GM18498 (cell line): Measurements from ENCODE around the gene MRPL39.
A peak's percentile ranks its signal among the peaks of the same experiment; 100 is the strongest.
"Not testable (repeated sequence)": the region's sequence is repeated elsewhere in the genome, so short reads cannot be mapped to it uniquely, and the experiment has no call there.

ENCODE experiments used
- ATAC-seq: cut with Tn5 transposase; IDR thresholded peaks from one replicate; pipeline ENCODE4 v1.9.1; 2021; ENCODE audit warnings: mild to moderate bottlenecking, moderate library complexity; ENCODE audit not compliant: unreplicated experiment

MRPL39 gene

GRCh38 chr21:25607151-25608043, at the start of gene MRPL39:
TSS of gene MRPL39 (minus strand) at chr21:25607481. CDS start at chr21:25607475, 6 bp downstream.
- ATAC-seq, result peak; percentile 95

GRCh38 chr21:25656412-25656811, 49.1 kb upstream of the MRPL39 start:
- ATAC-seq, result no peak

- no peak for ATAC-seq
Observed at GRCh38 chr21:25649146-25649545, 41.9 kb upstream of the MRPL39 start.

DNA sequence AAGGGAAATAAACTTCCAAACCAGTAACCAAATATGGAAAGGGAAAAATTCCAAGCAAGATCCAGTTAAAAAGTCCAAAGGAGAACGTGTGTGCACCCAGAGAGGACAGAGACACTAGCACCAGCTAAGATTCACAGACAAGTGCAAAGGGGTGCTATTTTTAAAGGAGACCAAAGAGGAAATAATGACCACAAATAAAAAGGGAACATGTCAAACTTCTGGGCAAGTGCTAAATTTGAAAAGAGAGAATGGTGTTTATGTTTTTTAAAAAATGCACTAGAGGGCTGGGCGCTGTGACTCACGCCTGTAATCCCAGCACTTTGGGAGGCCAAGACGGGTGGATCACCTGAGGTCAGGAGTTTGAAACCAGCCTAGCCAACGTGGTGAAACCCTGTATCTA, 40.4 kb upstream of the MRPL39 start:
- ATAC-seq, result no peak

GRCh38 chr21:25646474-25646873, 39.2 kb upstream of the MRPL39 start:
- ATAC-seq, result no peak

GRCh38 chr21:25643486-25643885, 36.2 kb upstream of the MRPL39 start:
- no peak for ATAC-seq

DNA sequence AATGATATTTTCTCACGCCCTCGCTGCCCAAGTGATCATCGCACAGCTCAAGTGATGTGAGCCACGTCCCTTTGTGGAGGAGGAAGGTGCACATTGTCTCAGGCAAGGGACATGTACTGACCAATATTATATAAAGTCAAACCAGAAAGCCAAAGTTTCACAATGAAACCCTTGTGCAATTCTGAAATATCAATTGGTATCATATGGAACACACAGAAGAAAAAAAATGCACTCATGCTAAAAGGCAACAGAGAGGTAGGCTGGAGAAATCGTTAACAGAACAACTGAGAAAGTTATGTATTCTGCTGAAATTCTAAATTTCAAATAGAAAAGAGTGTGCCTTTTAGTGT, 33.6 kb upstream of the MRPL39 start:
- ATAC-seq, result no peak

DNA sequence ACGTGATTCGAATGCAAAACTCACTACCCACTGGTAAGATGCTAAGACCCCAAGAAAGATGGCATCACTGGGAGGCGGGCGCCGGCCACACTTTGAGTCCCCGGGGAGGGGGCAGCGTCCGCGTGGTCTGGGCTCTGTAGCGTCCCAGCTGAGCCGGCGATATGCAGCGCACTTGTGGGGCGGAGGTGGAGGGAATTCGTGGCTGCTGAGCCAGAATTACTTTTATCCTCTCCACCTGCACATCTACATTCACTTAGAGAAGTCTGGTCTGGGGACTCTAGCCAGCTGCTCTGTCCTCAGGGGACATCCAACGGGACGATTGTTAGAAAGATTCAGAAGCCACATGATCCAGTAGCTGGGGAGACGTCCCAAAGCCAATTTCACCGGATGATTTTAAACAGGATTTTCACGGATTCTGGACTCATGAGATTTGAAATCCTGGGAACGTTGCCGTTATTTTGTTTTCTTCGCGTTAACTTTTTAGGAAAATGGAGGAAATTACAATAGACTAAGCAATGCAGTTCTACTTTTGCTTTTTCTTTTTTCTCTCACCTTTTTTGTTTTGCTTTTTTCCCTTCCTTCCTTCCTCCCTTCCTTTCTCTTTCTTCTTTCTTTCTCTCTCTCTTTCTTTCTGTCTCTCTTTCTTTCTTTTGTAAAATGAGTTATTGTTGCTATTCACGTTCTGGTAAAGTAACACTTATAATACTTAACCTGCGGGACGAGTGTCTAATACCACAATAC, 33.1 kb upstream of the MRPL39 start:
- peak; percentile 33 for ATAC-seq

DNA sequence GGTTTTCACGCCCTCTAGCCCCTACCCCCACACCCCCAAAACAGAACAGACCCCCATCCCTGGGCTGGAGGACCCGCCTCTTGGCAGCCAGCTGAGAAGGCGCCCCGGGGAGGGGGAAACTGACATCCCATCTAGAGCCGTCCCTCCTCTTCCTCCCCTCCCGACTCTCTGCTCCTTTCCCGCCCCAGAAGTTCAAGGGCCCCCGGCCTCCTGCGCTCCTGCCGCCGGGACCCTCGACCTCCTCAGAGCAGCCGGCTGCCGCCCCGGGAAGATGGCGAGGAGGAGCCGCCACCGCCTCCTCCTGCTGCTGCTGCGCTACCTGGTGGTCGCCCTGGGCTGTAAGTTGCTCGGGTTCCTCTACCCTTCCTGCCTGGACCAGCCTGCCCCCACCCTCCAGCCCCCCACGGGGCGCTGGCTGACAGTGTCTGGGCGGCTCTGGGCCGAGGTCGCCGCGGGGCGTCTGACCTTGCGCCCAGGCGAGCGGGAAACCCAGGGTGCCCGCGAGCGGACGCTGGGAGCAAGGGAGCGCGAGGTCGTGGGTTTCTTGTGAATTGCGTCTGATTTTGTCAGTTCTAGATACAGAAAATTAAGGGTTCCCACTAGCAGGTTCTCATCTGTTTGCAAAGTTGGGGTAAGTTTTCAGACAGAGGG, 32.4 kb upstream of the MRPL39 start:
- ATAC-seq, result peak; percentile 82

- ATAC-seq, result peak; percentile 56
Observed at GRCh38 chr21:25638660-25639550, 31.6 kb upstream of the MRPL39 start, which contains the start of gene JAM2. TSS of gene JAM2 (plus strand) at chr21:25639258. CDS start at chr21:25639822, 564 bp downstream.

DNA sequence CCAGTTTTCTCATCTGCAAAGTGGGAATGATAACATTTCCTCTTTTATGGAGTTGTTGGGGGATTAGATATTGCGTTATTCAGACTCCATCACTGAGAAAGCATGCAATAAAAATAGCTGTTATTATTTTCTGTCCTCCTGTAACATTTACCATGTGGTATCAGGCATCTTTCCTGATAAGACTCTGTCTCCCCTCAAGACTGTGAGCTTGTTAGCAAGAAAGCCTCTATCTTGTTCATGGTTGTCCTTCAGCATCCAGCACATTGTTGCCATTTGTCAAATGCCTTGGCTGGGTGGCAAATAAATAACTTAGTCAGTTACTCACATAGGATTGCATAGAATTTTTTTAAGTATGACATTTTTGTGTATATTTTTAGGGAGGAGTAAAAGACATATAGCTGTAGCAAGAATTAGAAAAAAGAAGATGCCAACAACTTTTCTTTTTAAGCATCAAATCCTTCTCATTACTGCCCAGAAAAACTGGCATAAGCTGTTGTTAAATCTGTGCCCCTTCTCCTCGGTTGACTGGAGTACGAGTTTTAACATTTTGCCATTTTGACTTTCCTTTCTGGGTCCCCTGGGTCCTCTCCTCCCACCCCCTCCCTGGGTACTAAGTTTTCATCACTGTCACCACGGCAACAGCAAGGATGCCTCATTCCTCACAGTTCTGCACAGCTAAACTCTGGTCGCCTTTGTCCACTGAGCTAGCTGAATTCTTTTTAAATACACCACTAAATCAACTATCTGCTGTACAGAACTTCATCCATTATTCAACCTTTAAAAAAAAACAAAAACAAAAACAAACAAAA, 30.8 kb upstream of the MRPL39 start:
- ATAC-seq, result no peak

DNA sequence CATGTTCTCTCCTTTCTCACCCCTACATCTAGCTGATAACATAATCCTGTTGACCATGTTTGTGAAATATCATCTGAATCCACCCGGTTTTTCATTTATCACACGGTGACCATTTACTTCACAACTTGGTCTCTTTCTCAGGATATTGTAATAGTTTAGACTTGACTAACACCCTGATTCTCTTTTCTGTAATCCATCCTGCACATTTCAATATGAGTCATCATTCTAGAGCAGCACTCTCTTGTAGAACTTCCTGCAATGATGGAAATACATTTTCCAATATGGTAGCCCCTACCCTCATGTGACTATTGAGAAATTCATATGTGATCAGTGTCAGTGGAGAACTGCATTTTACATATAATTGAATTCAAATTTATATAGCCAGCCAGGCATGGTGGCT, 29.4 kb upstream of the MRPL39 start:
- no peak for ATAC-seq

GRCh38 chr21:25635310-25635709, 28.0 kb upstream of the MRPL39 start:
- ATAC-seq, result no peak

GRCh38 chr21:25632296-25632695, 25.0 kb upstream of the MRPL39 start:
- ATAC-seq, result no peak

DNA sequence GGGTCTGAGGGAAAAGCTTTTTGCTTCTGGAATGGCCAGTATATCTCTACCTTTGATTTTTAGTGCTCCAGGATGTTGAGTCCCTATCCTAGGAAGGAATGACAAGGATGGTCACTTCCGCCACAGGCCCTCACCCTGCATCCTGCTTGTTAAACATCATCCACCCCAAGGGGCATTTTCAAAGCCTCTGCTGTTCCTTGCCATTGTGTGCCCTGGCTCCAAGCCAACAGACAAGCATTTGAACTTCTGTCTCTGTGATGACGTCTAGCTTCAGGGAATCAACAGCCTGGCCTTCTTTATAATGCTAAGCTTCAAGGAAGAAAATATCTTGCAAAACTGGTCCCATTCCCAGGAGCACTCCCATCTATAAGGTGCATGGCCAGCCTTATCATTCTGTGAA, 19.5 kb upstream of the MRPL39 start:
- ATAC-seq, result no peak

DNA sequence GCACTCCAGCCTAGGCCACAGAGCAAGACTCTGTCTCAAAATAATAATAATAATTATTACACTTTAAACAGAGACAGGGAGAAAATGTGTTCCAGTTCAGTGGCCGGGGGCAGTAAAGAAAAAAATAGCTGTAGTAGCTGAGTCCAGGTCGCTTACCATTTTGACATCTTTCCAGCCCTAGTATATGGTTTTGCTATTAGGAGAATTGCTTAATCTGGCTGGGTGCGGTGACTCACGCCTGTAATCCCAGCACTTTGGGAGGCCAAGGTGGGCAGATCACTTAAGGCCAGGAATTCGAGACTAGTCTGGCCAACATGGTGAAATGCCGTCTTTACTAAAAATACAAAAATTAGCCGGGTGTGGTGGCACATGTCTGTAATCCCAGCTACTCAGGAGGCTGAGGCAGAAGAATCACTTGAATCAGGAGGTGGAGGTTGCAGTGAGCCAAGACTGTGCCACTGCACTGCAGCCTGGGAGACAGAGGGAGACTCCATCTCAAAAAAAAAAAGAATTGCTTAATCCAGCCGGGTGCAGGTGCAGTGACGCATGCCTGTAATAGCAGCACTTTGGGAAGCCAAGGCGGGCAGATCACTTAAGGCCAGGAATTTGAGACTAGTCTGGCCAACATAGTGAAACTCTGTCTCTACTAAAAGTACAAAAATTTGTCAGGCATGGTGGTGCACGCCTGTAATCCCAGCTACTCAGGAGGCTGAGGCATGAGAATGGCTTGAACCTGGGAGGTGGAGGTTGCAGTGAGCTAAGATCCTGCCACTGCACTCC, 18.7 kb upstream of the MRPL39 start:
- not testable (repeated sequence) for ATAC-seq

- ATAC-seq, result no peak
Observed at GRCh38 chr21:25625036-25625435, 17.8 kb upstream of the MRPL39 start.

DNA sequence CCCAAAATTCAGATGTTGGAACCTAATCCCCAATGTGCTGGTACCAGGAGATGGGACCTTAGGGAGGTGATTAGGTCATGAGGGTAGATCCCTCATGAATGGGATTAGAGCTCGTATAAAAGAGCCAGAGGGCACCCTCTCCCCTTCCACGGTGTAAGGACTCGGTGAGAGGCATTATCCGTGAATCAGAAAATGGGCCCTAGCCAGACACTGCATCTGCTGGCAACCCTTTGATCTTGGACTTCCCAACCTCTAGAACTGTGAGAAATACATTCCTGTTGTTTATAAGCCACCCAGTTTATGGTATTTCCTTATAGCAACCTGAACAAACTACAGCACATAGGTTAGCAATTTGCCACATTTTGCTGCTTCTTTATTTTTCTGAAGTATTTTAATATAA, 17.2 kb upstream of the MRPL39 start:
- ATAC-seq, result no peak

DNA sequence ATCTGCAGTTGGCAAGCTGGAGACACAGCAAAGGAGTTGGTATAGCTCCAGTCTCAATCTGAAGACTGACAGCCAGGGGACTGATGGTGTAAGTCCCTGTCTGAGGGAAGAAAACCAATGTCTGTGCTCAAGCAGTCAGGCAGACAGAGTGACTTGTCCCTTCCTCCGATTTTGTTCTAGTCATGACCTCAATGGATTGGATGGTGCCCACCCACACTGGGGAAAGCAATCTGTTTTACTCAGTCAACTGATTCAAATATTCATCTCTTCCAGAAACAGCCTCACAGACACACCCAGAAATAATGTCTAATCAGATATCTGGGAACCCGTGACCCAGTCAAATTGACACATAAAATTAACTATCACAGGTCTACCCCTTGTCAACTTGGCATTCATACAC, 11.9 kb upstream of the MRPL39 start:
- no peak for ATAC-seq
